Suprapubic skin (tissue), 4 donors: ENCODE results near the gene ST3GAL5. TPM values are rescaled to one million over a fixed set of nuclear protein-coding genes. Genes with fewer than 3 reads are reported as not detected.
"Not testable (repeated sequence)": the region's sequence is repeated elsewhere in the genome, so short reads cannot be mapped to it uniquely, and the experiment has no call there.

Source experiments
- DNase-seq, 2 donors: peaks; one replicate each; pipeline ENCODE4 v3.0.0-alpha.2; 2019; ENCODE audit warnings: low spot score in 2 of 2
- H3K27ac ChIP-seq: fragments of 200-600 bp; sonication (generic); one replicate; pipeline ENCODE4 v1.5.1; 2019
- H3K27me3 ChIP-seq: fragments of 200-600 bp; sonication (generic); one replicate; pipeline ENCODE4 v1.5.1; 2019
- H3K36me3 ChIP-seq: fragments of 200-600 bp; sonication (generic); one replicate; pipeline ENCODE4 v1.5.1; 2019
- H3K4me1 ChIP-seq: fragments of 200-600 bp; sonication (generic); one replicate; pipeline ENCODE4 v1.5.1; 2019
- H3K4me3 ChIP-seq: fragments of 200-600 bp; sonication (generic); one replicate; pipeline ENCODE4 v1.5.1; 2019; ENCODE audit warnings: mild to moderate bottlenecking
- H3K9me3 ChIP-seq: fragments of 200-600 bp; sonication (generic); one replicate; pipeline ENCODE4 v1.5.1; 2019
- EP300 ChIP-seq: sonication (generic); formaldehyde crosslinking; IDR thresholded peaks from one replicate; pipeline ENCODE4 v1.6.1; 2017; ENCODE audit warnings: antibody characterized with exemption
- POLR2A ChIP-seq, 2 donors: fragments of 450-650 bp; IDR thresholded peaks; one replicate each; pipeline ENCODE4 v1.6.1; 2017; ENCODE audit warnings: antibody characterized with exemption in 2 of 2, mild to moderate bottlenecking in 2 of 2, moderate library complexity in 2 of 2
- POLR2AphosphoS5 ChIP-seq, 3 donors: sonication (generic); formaldehyde crosslinking; IDR thresholded peaks; one replicate each; pipeline ENCODE4 v1.6.1; 2017; ENCODE audit warnings: antibody characterized with exemption in 3 of 3
- WGBS: methylation state at CpG from one replicate; pipeline ENCODE4 v1.1.5; 2018; 5-methylcytosine and 5-hydroxymethylcytosine counted together
- total RNA-seq, 4 donors: library from RNA; depleted of rRNA; stranded (reverse); fragments of >200 nt; gene quantifications; one replicate each; pipeline ENCODE4 v1.1.0, GENCODE V29; 2016
- TF ChIP-seq, protein P1 (sequence below), 2 donors: fragments of 200-600 bp in 1 of 2; fragments of 450-650 bp in 1 of 2; sonication (generic) in 1 of 2; IDR thresholded peaks; one replicate each; pipeline ENCODE4 v1.5.1; 2016 to 2019; ENCODE audit warnings: antibody characterized with exemption in 2 of 2, mild to moderate bottlenecking in 1 of 2, moderate library complexity in 1 of 2

Gene ST3GAL5
- total RNA-seq, 4 donors from 2014 or later = 9.5 to 17.8 (median 14.8) TPM

DNA sequence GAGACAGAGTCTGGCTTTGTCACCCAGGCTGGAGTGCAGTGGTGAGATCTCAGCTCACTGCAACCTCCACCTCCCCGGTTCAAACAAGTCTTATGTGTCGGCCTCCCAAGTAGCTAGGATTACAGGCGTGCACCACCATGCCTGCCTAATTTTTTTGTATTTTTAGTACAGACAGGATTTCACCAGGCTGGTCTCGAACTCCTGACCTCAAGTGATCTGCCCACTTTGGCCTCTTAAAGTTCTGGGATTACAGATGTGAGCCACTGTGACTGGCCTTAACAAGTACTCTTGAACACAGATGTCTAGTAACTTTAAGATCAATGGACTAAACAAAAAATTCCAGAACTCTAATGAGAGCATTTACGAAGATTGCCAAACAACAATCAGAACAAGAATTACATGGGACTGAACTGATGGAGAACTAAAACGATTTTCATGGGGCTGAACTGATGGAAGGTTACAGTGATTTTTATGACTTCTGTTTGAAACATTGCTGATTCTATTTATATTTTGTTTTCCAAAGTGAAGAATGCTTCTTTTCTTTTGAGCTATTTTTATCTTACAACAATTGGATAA lies 46.5 kb upstream of the ST3GAL5 start:
- H3K4me3 ChIP-seq = no peak overlapping the region
- TF ChIP-seq POLR2A (IDR thresholded peaks at IDR 0.05) (no peak), EP300 (no peak), POLR2AphosphoS5 (IDR thresholded peaks at IDR 0.05) (no peak)
- TF ChIP-seq, protein P1, sequence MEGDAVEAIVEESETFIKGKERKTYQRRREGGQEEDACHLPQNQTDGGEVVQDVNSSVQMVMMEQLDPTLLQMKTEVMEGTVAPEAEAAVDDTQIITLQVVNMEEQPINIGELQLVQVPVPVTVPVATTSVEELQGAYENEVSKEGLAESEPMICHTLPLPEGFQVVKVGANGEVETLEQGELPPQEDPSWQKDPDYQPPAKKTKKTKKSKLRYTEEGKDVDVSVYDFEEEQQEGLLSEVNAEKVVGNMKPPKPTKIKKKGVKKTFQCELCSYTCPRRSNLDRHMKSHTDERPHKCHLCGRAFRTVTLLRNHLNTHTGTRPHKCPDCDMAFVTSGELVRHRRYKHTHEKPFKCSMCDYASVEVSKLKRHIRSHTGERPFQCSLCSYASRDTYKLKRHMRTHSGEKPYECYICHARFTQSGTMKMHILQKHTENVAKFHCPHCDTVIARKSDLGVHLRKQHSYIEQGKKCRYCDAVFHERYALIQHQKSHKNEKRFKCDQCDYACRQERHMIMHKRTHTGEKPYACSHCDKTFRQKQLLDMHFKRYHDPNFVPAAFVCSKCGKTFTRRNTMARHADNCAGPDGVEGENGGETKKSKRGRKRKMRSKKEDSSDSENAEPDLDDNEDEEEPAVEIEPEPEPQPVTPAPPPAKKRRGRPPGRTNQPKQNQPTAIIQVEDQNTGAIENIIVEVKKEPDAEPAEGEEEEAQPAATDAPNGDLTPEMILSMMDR (IDR thresholded peaks at IDR 0.05) = no peak
- peaks cover 31% of the 10 kb centered on the region for H3K4me1 ChIP-seq
- H3K27ac ChIP-seq = no peak overlapping the region
- peak in 1 of 2 donors; percentile 3 for DNase-seq
- 73% methylated on average over 6 of the region's 6 CpGs for WGBS
- no peaks in the 10 kb centered on the region for H3K36me3 ChIP-seq
- no peaks in the 10 kb centered on the region for H3K9me3 ChIP-seq
- H3K27me3 ChIP-seq = no peaks in the 10 kb centered on the region

DNA sequence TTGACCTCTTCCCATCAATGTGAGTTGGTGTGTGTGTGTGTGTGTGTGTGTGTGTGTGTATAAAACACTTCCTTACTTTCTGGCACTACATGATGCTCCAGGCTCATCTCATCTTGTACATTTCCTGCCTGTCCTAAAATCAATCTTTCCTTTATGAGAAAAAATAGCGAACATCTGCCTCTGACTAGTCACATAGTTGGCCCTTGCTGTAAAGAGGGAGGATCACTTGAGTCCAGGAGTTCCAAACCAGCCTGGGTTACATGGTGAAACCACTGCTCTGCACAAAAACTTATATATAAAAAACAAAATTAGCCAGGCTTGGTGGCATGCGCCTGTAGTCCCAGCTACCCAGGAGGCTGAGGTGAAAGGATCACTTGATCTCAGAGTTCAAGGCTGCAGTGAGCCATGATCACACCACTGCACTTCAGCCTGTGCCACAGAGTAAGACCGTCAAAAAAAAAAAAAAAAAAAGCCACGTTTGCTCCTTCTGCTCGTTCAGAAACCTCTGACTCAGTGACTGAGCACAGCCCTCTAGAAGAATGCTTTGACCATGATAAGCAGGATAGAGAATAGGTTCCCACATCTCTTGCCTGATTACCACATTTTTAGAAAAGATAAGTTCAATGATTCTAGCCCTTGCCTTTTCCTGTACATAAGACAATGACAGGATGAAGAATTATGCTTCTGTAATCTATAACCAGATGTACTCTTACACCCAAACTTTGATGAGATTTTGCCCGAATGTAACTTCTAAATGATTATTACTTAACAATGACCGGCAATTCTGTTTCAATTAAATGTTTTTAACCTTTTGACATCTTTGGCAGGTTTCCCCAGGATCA lies 45.2 kb upstream of the ST3GAL5 start:
- Histone ChIP-seq H3K27ac (no peak overlapping the region), H3K36me3 (no peaks in the 10 kb centered on the region), H3K9me3 (no peaks in the 10 kb centered on the region), H3K4me3 (no peak overlapping the region), H3K4me1 (peaks cover 40% of the 10 kb centered on the region), H3K27me3 (no peaks in the 10 kb centered on the region)
- TF ChIP-seq, protein P1 (IDR thresholded peaks at IDR 0.05) = no peak
- no peak for DNase-seq
- 38% methylated on average over 7 of the region's 7 CpGs for WGBS

DNA sequence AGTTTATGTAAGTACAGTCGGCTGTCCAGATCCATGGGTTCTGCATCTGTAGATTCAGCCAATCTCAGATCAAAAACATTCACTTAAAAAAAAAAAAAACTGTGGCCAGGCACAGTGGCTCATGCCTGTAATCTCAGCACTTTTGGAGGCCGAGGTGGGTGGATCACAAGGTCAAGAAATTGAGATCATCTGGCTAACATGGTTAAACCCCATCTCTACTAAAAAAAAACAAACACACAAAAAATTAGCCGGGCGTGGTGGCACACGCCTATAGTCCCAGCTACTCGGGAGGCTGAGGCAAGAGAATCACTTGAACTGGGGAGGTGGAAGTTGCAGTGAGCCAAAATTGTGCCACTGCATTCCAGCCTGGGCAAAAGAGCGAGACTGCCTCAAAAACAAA lies 42.4 kb upstream of the ST3GAL5 start:
- not testable (repeated sequence) for H3K36me3 ChIP-seq, H3K27me3 ChIP-seq, H3K9me3 ChIP-seq, DNase-seq, H3K4me3 ChIP-seq
- 49% methylated on average over 7 of the region's 7 CpGs for WGBS
- peak overlapping the region; percentile 41 for H3K27ac ChIP-seq
- H3K4me1 ChIP-seq = peaks cover 53% of the 10 kb centered on the region

DNA sequence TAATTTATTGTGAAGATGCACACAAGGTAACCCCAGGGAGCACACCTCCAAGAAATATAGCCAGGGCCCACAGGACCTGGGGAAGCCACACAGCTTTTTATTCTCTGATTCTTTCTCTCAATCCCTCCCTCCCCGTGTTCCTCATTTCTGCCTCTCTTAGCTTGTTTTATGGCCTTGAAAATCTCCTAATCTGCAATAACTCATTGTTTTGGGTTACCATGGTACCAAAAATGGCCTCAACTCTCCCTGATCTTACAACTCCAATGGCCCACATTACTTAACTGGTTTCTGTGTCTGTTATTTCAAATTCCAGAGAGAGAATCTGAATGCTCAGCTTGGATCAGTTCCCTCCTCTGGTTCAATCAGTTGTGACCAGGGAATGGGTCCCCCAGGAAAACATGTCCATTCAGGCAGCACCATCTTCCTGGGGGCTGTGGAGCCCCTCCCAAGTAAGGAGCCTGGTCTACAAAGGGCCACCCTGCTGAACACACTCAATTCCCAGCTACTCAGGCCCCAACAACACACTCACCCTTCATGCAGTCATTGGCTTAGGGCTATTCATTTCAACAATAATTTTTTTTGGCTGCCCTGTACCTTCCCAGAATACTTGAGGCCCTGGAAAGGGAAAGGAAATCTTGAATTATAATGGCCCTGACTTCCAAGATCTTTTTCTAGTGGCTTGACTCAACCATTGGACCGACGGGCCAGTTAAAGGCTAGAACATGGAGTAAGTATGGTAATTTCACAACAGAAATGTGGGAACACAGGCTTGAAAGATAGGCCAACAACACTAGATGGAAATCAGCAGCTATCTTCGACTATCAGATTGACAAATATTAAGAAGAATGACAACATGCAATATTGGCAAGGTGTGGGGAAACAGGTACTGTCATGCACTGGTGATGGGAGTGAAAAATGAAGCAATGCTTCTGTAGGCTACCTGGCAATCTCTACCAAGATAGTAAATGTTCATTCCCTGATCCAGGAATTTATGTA lies 41.6 kb upstream of the ST3GAL5 start:
- H3K27ac ChIP-seq = peak overlapping the region; percentile 59
- TF ChIP-seq POLR2AphosphoS5 (IDR thresholded peaks at IDR 0.05) (peak in 2 of 3 donors; percentile 55 to 56), EP300 (no peak)
- TF ChIP-seq, protein P1 (IDR thresholded peaks at IDR 0.05) = no peak
- H3K4me1 ChIP-seq = peaks cover 51% of the 10 kb centered on the region
- H3K9me3 ChIP-seq = no peaks in the 10 kb centered on the region
- no peak overlapping the region for H3K4me3 ChIP-seq
- WGBS = 45% methylated on average over 4 of the region's 4 CpGs
- no peak for DNase-seq
- no peaks in the 10 kb centered on the region for H3K27me3 ChIP-seq
- no peaks in the 10 kb centered on the region for H3K36me3 ChIP-seq

DNA sequence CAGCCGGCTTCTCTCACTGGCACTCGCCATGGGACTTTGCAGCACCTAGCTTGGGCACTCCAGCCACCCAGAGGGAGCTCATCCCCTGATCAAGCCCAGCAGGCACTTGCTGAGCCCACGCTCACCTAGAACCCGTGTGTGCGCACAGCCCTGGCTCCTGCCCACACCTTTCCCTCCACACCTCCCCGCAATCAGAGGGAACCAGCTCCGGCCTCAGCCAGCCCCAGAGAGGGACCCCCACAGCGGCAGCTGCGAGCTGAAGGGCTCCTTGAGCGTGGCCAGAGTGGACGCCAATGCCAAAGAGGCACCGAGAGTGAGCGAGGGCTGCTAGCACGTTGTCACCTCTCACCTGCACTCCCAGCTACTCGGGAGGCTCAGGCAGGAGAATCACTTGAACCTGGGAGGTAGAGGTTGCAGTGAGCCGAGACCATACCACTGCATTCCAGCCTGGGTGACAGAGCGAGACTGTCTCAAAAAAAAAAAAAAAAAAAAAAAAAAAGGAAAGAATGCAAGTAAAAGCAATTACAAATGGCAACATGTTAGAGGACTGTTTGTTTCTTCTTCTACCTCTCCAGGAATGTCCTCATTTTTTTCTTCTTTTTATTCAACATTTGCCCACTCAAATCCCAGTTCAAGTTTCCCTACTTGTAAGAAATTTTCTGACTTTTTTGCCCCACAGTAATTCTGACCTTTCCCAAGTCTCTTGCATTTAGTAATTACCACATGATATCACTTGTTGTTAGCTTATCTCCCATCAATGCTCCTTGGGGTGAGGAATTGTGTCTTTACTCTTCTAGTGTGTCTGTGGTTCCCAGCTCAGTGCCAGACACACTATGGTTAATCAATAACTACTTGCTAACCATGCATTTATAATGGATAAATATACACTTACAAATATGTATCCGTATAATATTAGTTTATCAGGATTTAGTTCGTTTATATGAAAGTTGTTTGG lies 40.6 kb upstream of the ST3GAL5 start:
- H3K4me3 ChIP-seq = no peak overlapping the region
- H3K27me3 ChIP-seq = no peaks in the 10 kb centered on the region
- TF ChIP-seq POLR2A (IDR thresholded peaks at IDR 0.05) = no peak
- TF ChIP-seq, protein P1 (IDR thresholded peaks at IDR 0.05) = no peak
- no peak for TF ChIP-seq EP300
- TF ChIP-seq POLR2AphosphoS5 (IDR thresholded peaks at IDR 0.05) = no peak
- H3K27ac ChIP-seq = no peak overlapping the region
- no peaks in the 10 kb centered on the region for H3K9me3 ChIP-seq
- DNase-seq = no peak
- no peaks in the 10 kb centered on the region for H3K36me3 ChIP-seq
- 84% methylated on average over 9 of the region's 19 CpGs for WGBS
- H3K4me1 ChIP-seq = peaks cover 55% of the 10 kb centered on the region
